AML-193 (cell line): ENCODE measurements around the gene SAFB.

Experiments
- DNase-seq, 2 experiments: peaks; one replicate each; lab custom pipeline; 2025; lab: John Stamatoyannopoulos, UW

SAFB gene

GRCh38 chr19:5622465-5623396 lies at the start of gene SAFB, which contains the start of gene SAFB2:
Gene SAFB, plus strand, starts transcription at chr19:5623083. Its CDS starts 123 bp downstream, at chr19:5623206.
Gene SAFB2, minus strand, starts transcription at chr19:5622776. Its CDS starts 61 bp downstream, at chr19:5622715.
- DNase-seq: peak; percentile 96 to 97

GRCh38 chr19:5575590-5575989 lies 47.3 kb upstream of the SAFB start:
- no peak for DNase-seq

- DNase-seq: peak; percentile 18 to 29
Observed at GRCh38 chr19:5578097-5578846, 44.6 kb upstream of the SAFB start.

GRCh38 chr19:5579286-5579685 lies 43.6 kb upstream of the SAFB start:
- DNase-seq: no peak

- DNase-seq: no peak
Observed at GRCh38 chr19:5579697-5580096, 43.2 kb upstream of the SAFB start.

GRCh38 chr19:5580161-5580571 lies 42.7 kb upstream of the SAFB start:
- no peak for DNase-seq

- no peak for DNase-seq
Observed at GRCh38 chr19:5585461-5586299, 37.2 kb upstream of the SAFB start.

- no peak for DNase-seq
Observed at GRCh38 chr19:5586300-5587070, 36.4 kb upstream of the SAFB start.

GRCh38 chr19:5587071-5587455 lies 35.8 kb upstream of the SAFB start:
- DNase-seq: no peak

GRCh38 chr19:5587661-5588060 lies 35.2 kb upstream of the SAFB start:
- no peak for DNase-seq

- DNase-seq: no peak
Observed at GRCh38 chr19:5588441-5588840, 34.4 kb upstream of the SAFB start.

GRCh38 chr19:5588906-5589676 lies 33.8 kb upstream of the SAFB start:
- DNase-seq: no peak

- DNase-seq: no peak
Observed at GRCh38 chr19:5590151-5590864, 32.6 kb upstream of the SAFB start.

GRCh38 chr19:5590865-5591154 lies 32.1 kb upstream of the SAFB start:
- no peak for DNase-seq

GRCh38 chr19:5591476-5591875 lies 31.4 kb upstream of the SAFB start:
- DNase-seq: no peak

- no peak for DNase-seq
Observed at GRCh38 chr19:5592531-5593342, 30.1 kb upstream of the SAFB start.

GRCh38 chr19:5593343-5594255 lies 29.3 kb upstream of the SAFB start:
- DNase-seq: no peak

- DNase-seq: no peak
Observed at GRCh38 chr19:5594521-5594950, 28.3 kb upstream of the SAFB start.
